Mesenteric fat pad (tissue), 1 donor: ENCODE results near the gene S100A7A. TPM values are rescaled to one million over a fixed set of nuclear protein-coding genes. Genes with fewer than 3 reads are reported as not detected.
"Not testable (repeated sequence)": the region's sequence is repeated elsewhere in the genome, so short reads cannot be mapped to it uniquely, and the experiment has no call there.

Experiments
- DNase-seq: peaks from one replicate; pipeline ENCODE4 v3.0.0-alpha.2; 2020; ENCODE audit warnings: low spot score
- total RNA-seq: library from RNA; stranded (reverse); fragmentation: NEBNext Ultra II Directional; extraction: Animal tissue kit (Norgen Biotek cat#: 25700); gene quantifications from one replicate; pipeline ENCODE4 v1.2.1, GENCODE V29; 2021
- donor health status: DM: yes; HTN: yes; CAD: no.

The S100A7A gene
- total RNA-seq, 1 donor from 2014 or later, result not detected

DNA sequence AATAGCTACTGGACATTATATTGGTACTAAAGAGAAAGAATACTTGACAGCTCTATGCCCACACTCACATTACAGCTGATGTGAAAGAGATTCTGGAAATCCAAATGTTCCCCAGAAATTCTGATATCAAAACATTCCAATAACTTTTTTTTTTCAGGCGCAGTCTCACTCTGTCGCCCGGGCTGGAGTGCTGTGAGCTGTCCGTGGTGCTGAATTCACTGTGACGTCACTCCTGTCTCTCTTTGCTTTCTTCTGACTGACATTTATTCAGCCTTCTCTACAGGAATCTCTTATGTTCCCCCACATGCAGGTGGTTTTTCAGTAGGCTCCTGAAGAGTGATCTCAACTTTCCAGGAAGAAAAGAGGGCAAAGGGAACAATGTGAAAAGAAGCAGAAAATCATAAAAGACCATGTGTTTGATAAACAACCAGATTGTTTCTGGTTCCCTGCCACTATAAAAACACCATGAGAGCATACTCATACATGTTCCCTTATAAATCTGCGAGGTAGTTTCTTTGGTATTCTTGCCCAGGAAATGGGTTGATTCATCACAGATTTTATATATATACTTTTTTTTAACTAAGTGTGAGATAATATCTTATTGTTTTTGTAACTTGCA, 6.2 kb downstream of the S100A7A start:
- no peak for DNase-seq

GRCh38 chr1:153426809-153427208, 10.5 kb downstream of the S100A7A start:
- no peak for DNase-seq

GRCh38 chr1:153428073-153428638, 11.8 kb downstream of the S100A7A start:
- no peak for DNase-seq

- no peak for DNase-seq
Observed at GRCh38 chr1:153428791-153429190, 12.5 kb downstream of the S100A7A start.

DNA sequence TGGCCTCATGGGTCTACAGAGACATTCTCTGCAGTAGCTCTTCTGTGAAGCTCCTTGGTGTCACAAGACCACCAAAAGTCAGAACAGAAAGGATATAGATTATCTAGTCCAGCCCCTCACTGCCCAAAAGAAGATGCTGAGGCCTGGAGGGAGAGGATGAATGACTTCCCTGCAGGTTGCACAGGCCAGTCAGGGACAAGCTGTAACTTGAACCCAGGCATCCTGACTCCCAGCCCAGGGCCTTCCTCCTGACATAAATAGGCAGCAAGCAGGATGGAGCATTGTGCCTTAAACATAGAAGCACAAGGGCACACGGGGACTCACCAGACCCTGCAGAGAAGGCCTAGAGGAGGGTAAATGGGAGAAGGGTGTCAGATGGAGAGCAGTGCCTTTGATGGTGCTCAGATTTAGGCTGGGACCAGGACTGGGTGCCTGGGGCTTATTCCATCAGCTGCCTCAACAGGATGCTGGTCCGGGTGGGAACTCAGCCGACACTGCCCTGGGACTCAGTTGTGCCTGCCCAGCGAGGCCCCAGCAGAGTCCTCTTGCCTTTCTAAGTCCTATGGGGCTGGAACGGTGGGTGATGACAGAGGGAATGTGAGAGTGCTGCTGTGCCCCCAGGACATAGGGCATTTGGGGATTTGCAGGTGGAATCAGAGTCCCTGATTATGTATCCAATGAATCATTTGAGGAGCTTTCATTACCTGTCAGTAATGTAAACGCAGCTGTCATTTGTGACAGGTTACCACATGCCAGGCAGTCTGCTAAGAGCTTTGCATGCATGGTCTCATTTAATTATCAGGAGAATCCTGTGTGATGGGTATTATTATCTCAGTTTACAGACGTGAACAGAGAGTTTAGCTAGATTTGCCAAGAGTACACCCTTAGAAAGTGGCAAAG, 13.2 kb downstream of the S100A7A start:
- DNase-seq, result no peak

- DNase-seq, result no peak
Observed at GRCh38 chr1:153430166-153430553, 13.8 kb downstream of the S100A7A start.

GRCh38 chr1:153430561-153430960, 14.2 kb downstream of the S100A7A start:
- no peak for DNase-seq

- no peak for DNase-seq
Observed at GRCh38 chr1:153431002-153431401, 14.7 kb downstream of the S100A7A start.

- DNase-seq, result no peak
Observed at GRCh38 chr1:153431427-153431826, 15.1 kb downstream of the S100A7A start.

DNA sequence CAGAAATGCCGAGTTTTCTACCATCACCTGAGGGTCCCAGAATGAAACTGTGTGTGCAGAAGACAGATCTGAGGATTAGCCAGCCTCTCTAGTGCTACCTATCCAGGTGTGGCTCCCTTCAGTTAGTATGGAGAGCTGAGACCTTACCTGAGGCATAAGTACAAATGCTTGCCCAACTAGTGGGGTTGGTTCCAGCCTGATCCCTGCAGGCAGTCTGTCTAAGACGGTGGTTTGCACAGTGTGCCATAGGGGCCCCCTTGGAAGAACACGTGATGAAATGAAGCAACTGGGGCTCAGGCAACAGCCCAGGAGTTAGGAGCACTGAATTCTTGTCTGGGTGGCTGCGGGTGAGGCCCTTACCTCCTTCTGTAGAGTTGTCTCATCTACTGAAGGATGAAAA, 15.6 kb downstream of the S100A7A start:
- no peak for DNase-seq

- no peak for DNase-seq
Observed at GRCh38 chr1:153432874-153433681, 16.8 kb downstream of the S100A7A start.

DNA sequence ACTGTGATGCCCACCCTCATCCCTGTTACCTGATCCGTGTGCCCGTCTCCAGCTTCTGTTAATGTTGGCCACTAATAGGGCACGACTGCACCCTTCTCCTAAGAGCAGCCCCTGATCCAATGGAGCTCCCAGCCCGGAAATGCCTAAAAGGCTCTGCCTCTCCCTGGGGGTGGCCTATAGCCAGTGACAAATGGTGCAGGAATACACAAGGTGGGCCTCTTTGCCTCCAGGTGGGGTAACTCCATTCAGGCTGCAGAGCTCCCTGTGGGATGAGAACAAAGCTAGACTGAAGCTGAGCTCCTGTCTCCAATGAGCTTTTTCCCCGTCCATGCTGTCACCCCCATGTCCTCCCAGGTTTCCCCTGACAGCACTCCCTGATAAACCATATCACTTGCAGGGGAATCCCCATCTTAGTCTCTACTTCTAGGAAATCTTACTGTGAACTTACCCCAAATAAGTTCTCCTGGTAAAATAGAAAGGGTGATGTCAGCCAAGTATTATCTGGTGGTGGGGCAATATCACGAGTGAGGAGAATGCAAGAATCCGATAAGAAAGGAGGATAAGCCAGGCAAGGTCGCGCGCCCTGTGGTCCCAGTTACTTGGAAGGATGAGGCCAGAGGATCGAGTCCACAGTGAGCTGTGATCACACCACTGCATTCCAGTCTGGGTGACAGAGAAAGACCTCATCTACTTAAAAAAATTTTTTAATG, 18.6 kb downstream of the S100A7A start:
- no peak for DNase-seq

- no peak for DNase-seq
Observed at GRCh38 chr1:153437236-153437635, 20.9 kb downstream of the S100A7A start.

DNA sequence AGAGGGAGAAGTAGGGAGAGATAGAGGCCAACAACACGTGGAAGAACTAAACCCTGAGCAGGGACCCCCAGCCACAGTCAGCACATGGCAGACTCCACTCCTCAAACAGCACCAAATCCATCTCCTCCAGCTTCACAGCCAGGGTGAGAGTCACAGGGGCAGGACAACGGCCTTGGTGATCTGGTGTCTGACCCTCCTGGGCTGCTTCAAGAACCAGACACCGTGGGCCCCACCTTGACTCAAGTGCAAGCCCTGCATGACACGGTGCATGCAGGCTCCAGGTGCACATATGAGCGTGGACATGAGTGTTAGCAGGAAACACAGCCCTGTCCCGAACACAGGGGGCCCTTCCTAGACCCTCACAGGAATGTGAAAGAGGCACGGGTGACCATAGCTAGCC, 22.3 kb downstream of the S100A7A start:
- DNase-seq, result no peak

GRCh38 chr1:153439273-153439672, 23.0 kb downstream of the S100A7A start:
- no peak for DNase-seq

DNA sequence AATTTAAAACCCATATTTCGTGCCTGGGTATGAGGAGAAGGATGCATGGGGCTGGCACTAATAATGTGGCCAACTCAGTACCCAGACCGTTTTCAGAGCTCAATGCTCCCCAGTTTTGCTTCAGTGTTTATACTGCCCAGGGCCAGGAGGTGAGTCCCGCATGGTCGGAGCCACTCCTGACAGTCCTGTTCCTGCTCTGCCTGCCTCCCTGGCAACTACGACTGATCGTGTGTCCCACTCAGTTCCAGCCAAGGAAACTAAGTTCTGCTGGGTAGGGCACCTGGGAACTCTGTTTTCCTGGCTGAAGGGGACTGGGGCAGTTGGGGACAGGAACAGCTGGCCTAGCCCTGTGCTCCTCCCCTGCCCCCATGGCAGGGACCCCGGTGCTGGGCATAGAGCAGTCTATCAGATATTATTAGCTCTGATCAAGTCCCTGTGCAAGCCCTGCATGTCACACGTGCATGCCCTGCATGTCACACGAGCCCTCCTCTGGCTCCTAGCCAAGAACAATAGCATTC, 25.0 kb downstream of the S100A7A start:
- DNase-seq, result no peak

DNA sequence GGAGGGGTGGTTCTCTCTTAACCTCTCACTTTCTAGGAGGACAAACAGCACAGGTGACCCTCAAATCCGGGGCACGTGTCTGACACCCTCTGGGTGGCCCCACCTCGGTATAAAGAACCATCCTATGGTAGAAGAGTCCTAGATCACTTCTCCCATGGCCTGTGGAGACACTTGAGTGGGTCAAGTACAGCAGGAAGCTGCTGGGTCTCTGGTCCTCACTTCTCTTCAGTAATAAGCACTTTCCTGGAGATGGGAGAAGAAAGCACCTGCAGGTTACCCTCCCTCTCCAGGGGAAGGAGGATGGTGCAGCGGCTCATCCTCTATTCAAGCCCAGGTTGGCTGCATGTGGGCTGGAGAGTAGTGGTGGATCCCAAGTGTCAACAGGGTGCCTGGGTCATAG, 27.2 kb downstream of the S100A7A start:
- no peak for DNase-seq

GRCh38 chr1:153444078-153444477, 27.8 kb downstream of the S100A7A start:
- no peak for DNase-seq

GRCh38 chr1:153447498-153448170, 31.3 kb downstream of the S100A7A start:
- no peak for DNase-seq

DNA sequence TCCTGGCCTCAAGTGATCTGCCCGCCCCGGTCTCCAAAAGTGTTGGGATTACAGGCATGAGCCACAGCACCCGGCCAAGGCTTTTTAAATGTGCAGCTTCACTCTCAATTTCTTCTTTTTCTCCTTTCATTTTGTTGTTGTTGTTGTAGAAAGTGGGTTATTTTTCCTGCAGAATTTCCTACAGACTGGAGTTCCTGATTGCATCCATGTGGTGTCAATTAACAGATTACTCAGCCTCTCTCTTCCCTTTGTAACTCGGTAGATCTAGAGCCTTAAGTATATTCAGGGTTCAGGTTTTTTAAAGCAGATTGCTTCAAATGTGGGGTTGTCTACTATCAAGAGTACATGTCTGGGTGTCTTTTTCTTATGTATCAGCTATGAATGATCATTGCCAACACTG, 32.5 kb downstream of the S100A7A start:
- DNase-seq, result not testable (repeated sequence)
